GM23248 (cell line): Measurements from ENCODE around the gene NR2C2. TPM values are rescaled to one million over a fixed set of nuclear protein-coding genes. Genes with fewer than 3 reads are reported as not detected.

Experiments used
- DNase-seq: peaks from one replicate; pipeline ENCODE4 v3.0.0-alpha.2; 2015
- H2AFZ ChIP-seq: fragments of 200-600 bp; sonication (generic); 2 replicates; pipeline ENCODE4 v1.6.1; 2016; ENCODE audit warnings: antibody characterized with exemption
- H3F3A ChIP-seq: fragments of 200-600 bp; sonication (generic); 2 replicates; pipeline ENCODE4 v1.6.1; 2016; ENCODE audit warnings: mild to moderate bottlenecking, antibody characterized with exemption, mixed run types; ENCODE audit not compliant: insufficient read depth
- H3K27ac ChIP-seq: fragments of 200-600 bp; sonication (generic); 2 replicates; pipeline ENCODE4 v1.5.1; 2016; ENCODE audit warnings: mild to moderate bottlenecking
- H3K27me3 ChIP-seq: fragments of 200-600 bp; sonication (generic); replicated peaks from 2 replicates; pipeline ENCODE4 v1.6.1; 2016; ENCODE audit warnings: mild to moderate bottlenecking; ENCODE audit not compliant: insufficient read depth
- H3K36me3 ChIP-seq: fragments of 200-600 bp; sonication (generic); 2 replicates; pipeline ENCODE4 v1.6.1; 2016; ENCODE audit warnings: low read depth, mild to moderate bottlenecking
- H3K4me1 ChIP-seq: fragments of 200-600 bp; sonication (generic); 2 replicates; pipeline ENCODE4 v1.6.1; 2016; ENCODE audit warnings: mild to moderate bottlenecking; ENCODE audit not compliant: insufficient read depth
- H3K4me2 ChIP-seq: fragments of 200-600 bp; sonication (generic); one replicate; pipeline ENCODE4 v1.6.1; 2016; ENCODE audit warnings: mild to moderate bottlenecking; ENCODE audit not compliant: unreplicated experiment
- H3K4me3 ChIP-seq: fragments of 200-600 bp; sonication (generic); 2 replicates; pipeline ENCODE4 v1.5.1; 2016; ENCODE audit warnings: mild to moderate bottlenecking
- H3K79me2 ChIP-seq: fragments of 200-600 bp; sonication (generic); 2 replicates; pipeline ENCODE4 v1.6.1; 2016; ENCODE audit warnings: mild to moderate bottlenecking; ENCODE audit not compliant: insufficient read depth
- H3K9ac ChIP-seq: fragments of 200-600 bp; sonication (generic); 2 replicates; pipeline ENCODE4 v1.6.1; 2016; ENCODE audit warnings: mild to moderate bottlenecking
- H3K9me2 ChIP-seq: fragments of 200-600 bp; sonication (generic); 2 replicates; pipeline ENCODE4 v1.6.1; 2016; ENCODE audit warnings: mixed run types, mild to moderate bottlenecking, moderate library complexity; ENCODE audit not compliant: insufficient read depth
- H3K9me3 ChIP-seq: fragments of 200-600 bp; sonication (generic); one replicate; pipeline ENCODE4 v1.6.1; 2017; ENCODE audit warnings: low read depth
- H4K20me1 ChIP-seq: fragments of 200-600 bp; sonication (generic); 2 replicates; pipeline ENCODE4 v1.6.0; 2016; ENCODE audit not compliant: insufficient read depth
- EZH2 ChIP-seq: fragments of 200-600 bp; sonication (generic); IDR thresholded peaks from 2 replicates; pipeline ENCODE4 v1.6.1; 2018; ENCODE audit warnings: antibody characterized with exemption, mild to moderate bottlenecking; ENCODE audit not compliant: insufficient read depth, poor library complexity, severe bottlenecking
- EZH2phosphoT487 ChIP-seq: fragments of 200-600 bp; sonication (generic); IDR thresholded peaks from 2 replicates; pipeline ENCODE4 v1.6.1; 2018; ENCODE audit warnings: antibody characterized with exemption, moderate library complexity, mild to moderate bottlenecking, low read depth; ENCODE audit not compliant: insufficient read depth
- WGBS, 2 experiments: methylation state at CpG; one replicate each; pipeline ENCODE4 v1.1.6; 2015 to 2017; ENCODE audit warnings: low lambda C conversion rate in 2 of 2, low coverage in 1 of 2; ENCODE audit errors: missing lambda C conversion rate in 2 of 2; 5-methylcytosine and 5-hydroxymethylcytosine counted together
- in situ Hi-C: fragments of 300-500 bp; cut with MboI; formaldehyde crosslinking; loops from 2 replicates; pipeline ENCODE4 v1.15.0; 2020
- polyA plus RNA-seq: library from polyadenylated mRNA; unstranded; fragments of >200 nt; fragmentation: Nextera tagmentation; extraction: Ambion mirVana; gene quantifications from 2 replicates; pipeline ENCODE4 v1.2.1, GENCODE V29; 2016
- total RNA-seq: library from RNA; depleted of rRNA; stranded (reverse); fragments of >200 nt; shearing (Covaris generic); gene quantifications from 2 replicates; pipeline ENCODE4 v1.2.3, GENCODE V29; 2014

The NR2C2 gene
- total and polyA plus RNA-seq, 2 experiments from 2014 or later = 9.6 to 27.5 TPM

DNA sequence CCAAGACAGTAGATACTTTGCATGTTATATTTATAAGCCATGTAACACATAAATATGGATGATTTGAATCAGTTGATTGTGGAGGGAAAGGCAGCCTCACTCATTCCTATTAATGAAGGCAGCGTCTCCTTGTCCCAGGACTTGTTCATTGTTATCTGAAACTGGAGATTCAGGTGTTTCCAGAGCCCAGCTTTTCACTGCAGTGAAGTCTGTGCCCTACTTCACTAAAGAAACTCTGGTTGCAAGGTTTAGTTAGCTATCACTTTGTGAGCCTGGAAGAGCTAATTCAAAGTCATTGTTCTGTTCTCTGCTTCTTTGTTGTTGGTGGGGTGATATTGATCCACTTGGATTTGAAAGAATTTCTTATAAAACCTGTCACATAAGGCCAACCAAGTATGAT is 9.8 kb downstream of the NR2C2 start:
- DNase-seq = no peak
- Histone ChIP-seq H3K9me3 (no peaks in the 10 kb centered on the region), H3K79me2 (peaks cover 100% of the 10 kb centered on the region), H3K4me3 (no peak overlapping the region), H3K9me2 (no peaks in the 10 kb centered on the region), H4K20me1 (0 out of 2 replicates have a peak, but pooled peaks cover 5% of the 10 kb centered on the region), H3K4me2 (no peak overlapping the region), H3K36me3 (no peaks in the 10 kb centered on the region), H3K4me1 (no peaks in the 10 kb centered on the region), H3K27me3 (no peaks in the 10 kb centered on the region), H3K27ac (no peak overlapping the region), H2AFZ (no peak overlapping the region), H3K9ac (no peak overlapping the region), H3F3A (peaks cover 4% of the 10 kb centered on the region; the same call in 1 of the 2 replicates)
- TF ChIP-seq EZH2 (no peak), EZH2phosphoT487 (no peak)
- 97 to 100% methylated on average over 1 of the region's 1 CpG for WGBS, 2 experiments
- in situ Hi-C loops = no loop called here

DNA sequence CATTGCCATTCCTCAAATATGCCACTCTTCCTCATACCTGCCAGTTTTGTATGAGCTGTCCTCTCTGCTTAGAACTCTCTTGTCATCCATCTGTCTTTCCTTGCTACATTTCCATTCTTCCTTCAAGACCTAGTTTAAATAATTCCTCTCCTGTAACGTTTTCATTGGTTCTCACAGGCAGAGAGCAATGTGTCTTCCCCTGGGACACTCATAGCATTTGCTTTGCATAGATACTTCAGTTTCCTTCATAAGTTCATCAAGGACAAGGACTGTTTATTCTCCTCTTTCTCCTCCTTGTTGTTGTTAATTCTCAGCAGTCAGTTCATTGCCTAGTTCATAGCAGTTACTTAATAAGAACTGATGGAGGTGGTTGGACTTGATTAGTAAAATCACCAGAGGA is 10.5 kb downstream of the NR2C2 start:
- no peaks in the 10 kb centered on the region for H3K27me3 ChIP-seq
- H3K4me2 ChIP-seq = no peak overlapping the region
- WGBS, 2 experiments = 53 to 55% methylated on average over 1 of the region's 1 CpG
- H3F3A ChIP-seq = peaks cover 12% of the 10 kb centered on the region; the same call in 1 of the 2 replicates
- H3K4me3 ChIP-seq = no peak overlapping the region
- H3K79me2 ChIP-seq = peaks cover 98% of the 10 kb centered on the region
- TF ChIP-seq EZH2phosphoT487 = no peak
- in situ Hi-C loops = no loop called here
- no peak overlapping the region for H3K9ac ChIP-seq
- peaks cover 7% of the 10 kb centered on the region for H3K4me1 ChIP-seq
- no peaks in the 10 kb centered on the region for H3K36me3 ChIP-seq
- 0 out of 2 replicates have a peak, but pooled peaks cover 12% of the 10 kb centered on the region for H4K20me1 ChIP-seq
- no peaks in the 10 kb centered on the region for H3K9me3 ChIP-seq
- no peak overlapping the region for H2AFZ ChIP-seq
- no peak for DNase-seq
- H3K9me2 ChIP-seq = no peaks in the 10 kb centered on the region
- no peak overlapping the region for H3K27ac ChIP-seq

DNA sequence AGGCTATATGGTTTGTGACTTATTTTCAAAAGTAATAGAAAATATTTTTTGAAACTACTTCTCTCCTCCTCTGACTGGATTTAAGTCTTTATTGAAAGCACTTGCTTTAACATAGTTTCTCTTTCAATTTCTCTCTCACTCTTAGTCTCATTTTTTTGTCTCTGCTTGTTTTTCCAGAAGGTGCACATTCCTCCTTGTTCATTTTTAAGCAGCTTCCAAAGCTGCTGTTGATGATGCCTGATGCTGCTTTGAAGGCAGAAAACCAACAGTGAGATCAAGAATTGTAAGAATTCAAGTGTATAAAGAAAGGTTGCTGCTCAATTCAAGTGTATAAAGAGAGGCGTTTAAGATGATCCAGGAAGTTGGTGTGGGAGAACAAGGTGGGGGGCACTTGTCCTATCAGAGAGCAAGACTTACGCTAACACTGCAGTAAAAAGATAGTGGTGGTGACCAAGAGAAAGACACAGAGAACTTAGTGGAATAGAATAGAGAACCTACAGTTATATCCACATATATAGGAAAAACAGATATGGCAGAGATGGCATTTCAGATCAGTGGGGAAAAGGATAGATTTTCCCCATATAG is 12.1 kb downstream of the NR2C2 start:
- Histone ChIP-seq H3K27ac (no peak overlapping the region), H3K9ac (no peak overlapping the region), H3K9me3 (no peaks in the 10 kb centered on the region), H3K9me2 (no peaks in the 10 kb centered on the region), H4K20me1 (0 out of 2 replicates have a peak, but pooled peaks cover 14% of the 10 kb centered on the region), H3K4me3 (no peak overlapping the region), H3K36me3 (no peaks in the 10 kb centered on the region), H3K4me2 (no peak overlapping the region), H3F3A (peaks cover 15% of the 10 kb centered on the region; the same call in 1 of the 2 replicates), H3K27me3 (no peaks in the 10 kb centered on the region), H3K79me2 (peaks cover 97% of the 10 kb centered on the region), H2AFZ (no peak overlapping the region), H3K4me1 (peaks cover 9% of the 10 kb centered on the region)
- TF ChIP-seq EZH2 (no peak), EZH2phosphoT487 (no peak)
- in situ Hi-C loops = no loop called here
- 89 to 94% methylated on average over 2 of the region's 2 CpGs for WGBS, 2 experiments
- no peak for DNase-seq

DNA sequence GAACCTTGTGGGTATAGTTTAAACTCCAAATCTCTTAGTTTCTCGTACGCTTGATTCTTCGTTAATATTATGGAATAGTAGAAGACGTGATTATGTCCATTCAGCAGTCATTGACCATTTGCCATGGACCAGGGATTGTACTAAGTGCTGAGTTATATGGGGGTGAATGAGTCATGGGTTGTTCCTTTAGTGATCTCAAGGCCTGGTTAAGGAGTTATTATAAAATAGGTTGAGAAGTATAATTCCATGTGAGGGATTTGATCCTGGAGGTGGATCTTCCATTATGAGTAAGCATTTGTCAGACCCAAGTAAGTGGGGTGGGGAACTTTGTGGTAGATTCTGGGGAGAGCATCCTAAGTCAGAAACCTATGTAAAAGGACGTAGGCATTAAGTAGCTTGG is 15.4 kb downstream of the NR2C2 start:
- in situ Hi-C loops = no loop called here
- H3K4me1 ChIP-seq = peaks cover 9% of the 10 kb centered on the region
- no peaks in the 10 kb centered on the region for H3K9me3 ChIP-seq
- H3K9me2 ChIP-seq = no peaks in the 10 kb centered on the region
- DNase-seq = peak; percentile 80
- H4K20me1 ChIP-seq = 0 out of 2 replicates have a peak, but pooled peaks cover 9% of the 10 kb centered on the region
- H2AFZ ChIP-seq = no peak overlapping the region
- H3K79me2 ChIP-seq = peaks cover 97% of the 10 kb centered on the region
- WGBS, 2 experiments = 77 to 82% methylated on average over 5 of the region's 5 CpGs
- no peak overlapping the region for H3K4me3 ChIP-seq
- H3K4me2 ChIP-seq = peak overlapping the region; percentile 25
- H3F3A ChIP-seq = peaks cover 15% of the 10 kb centered on the region; the same call in 1 of the 2 replicates
- H3K36me3 ChIP-seq = 0 out of 2 replicates have a peak, but pooled peaks cover 15% of the 10 kb centered on the region
- 0 out of 2 replicates have a peak overlapping the region, but pooled peaks have one; percentile 29 for H3K27ac ChIP-seq
- no peak overlapping the region for H3K9ac ChIP-seq
- H3K27me3 ChIP-seq = no peaks in the 10 kb centered on the region
- TF ChIP-seq EZH2phosphoT487 (no peak), EZH2 (no peak)
